HepG2 (cell line): Measurements from ENCODE around the gene NEURL2. TPM values are rescaled to one million over a fixed set of nuclear protein-coding genes. Genes with fewer than 3 reads are reported as not detected.

Experiments
- ATF1 ChIP-seq: IDR thresholded peaks from 2 replicates; pipeline ENCODE4 v1.6.1; 2016; ENCODE audit warnings: mild to moderate bottlenecking, control low read depth
- BCL6 ChIP-seq: IDR thresholded peaks from 2 replicates; pipeline ENCODE4 v1.6.1; 2016; ENCODE audit warnings: missing genetic modification reagents, missing compliant biosample characterization
- CEBPB ChIP-seq: IDR thresholded peaks from 2 replicates; pipeline ENCODE4 v1.6.1; 2011; ENCODE audit warnings: low read depth, low read length, improper control_type of control experiment, borderline replicate concordance
- EEA1 ChIP-seq: sonication (generic); formaldehyde crosslinking; IDR thresholded peaks from 2 replicates; pipeline ENCODE4 v1.5.1; 2020; ENCODE audit warnings: mild to moderate bottlenecking, missing genetic modification reagents, borderline replicate concordance
- LCORL ChIP-seq, 2 experiments: fragments of 450-650 bp in 1 of 2; sonication (generic) in 1 of 2; formaldehyde crosslinking in 1 of 2; IDR thresholded peaks; 2 replicates each; pipeline versions ENCODE4 v1.5.0 to v1.6.1; 2017 to 2020; ENCODE audit warnings: antibody characterized with exemption in 1 of 2, missing genetic modification reagents in 1 of 2
- MBNL3 ChIP-seq: fragments of 250-450 bp; sonication (Bioruptor Pico); conservative IDR thresholded peaks from 2 replicates; pipeline ENCODE4 v1.8.0; 2022; ENCODE audit warnings: mild to moderate bottlenecking, inconsistent platforms
- PAWR ChIP-seq: sonication (generic); formaldehyde crosslinking; IDR thresholded peaks from 2 replicates; pipeline ENCODE4 v1.4.0; 2020; ENCODE audit warnings: missing genetic modification reagents, mild to moderate bottlenecking, borderline replicate concordance
- PPARG ChIP-seq: conservative IDR thresholded peaks from 2 replicates; pipeline ENCODE4 v1.6.1; 2016; ENCODE audit warnings: missing biosample characterization, missing genetic modification reagents
- SKI ChIP-seq: fragments of 450-650 bp; IDR thresholded peaks from one replicate; pipeline ENCODE4 v1.6.1; 2018; ENCODE audit warnings: mild to moderate bottlenecking; ENCODE audit not compliant: partially characterized antibody
- SP1 ChIP-seq, 2 experiments: fragments of 450-650 bp in 1 of 2; sonication (generic) in 1 of 2; formaldehyde crosslinking in 1 of 2; IDR thresholded peaks; 2 replicates each; pipeline versions ENCODE4 v1.4.0 to v1.6.1; 2016 to 2020; ENCODE audit warnings: missing genetic modification reagents in 1 of 2
- YEATS2 ChIP-seq: sonication (generic); formaldehyde crosslinking; IDR thresholded peaks from 2 replicates; pipeline ENCODE4 v1.4.0; 2020; ENCODE audit warnings: missing genetic modification reagents, borderline replicate concordance
- ZFP36 ChIP-seq: fragments of 150-350 bp; IDR thresholded peaks from 2 replicates; pipeline ENCODE4 v1.6.1; 2018; ENCODE audit warnings: borderline replicate concordance, low read length, low read depth; ENCODE audit not compliant: partially characterized antibody
- ZNF136 ChIP-seq: sonication (generic); formaldehyde crosslinking; IDR thresholded peaks from 2 replicates; pipeline ENCODE4 v1.8.1; 2022; ENCODE audit warnings: low read depth, mild to moderate bottlenecking, moderate library complexity, missing genetic modification reagents
- ZNF253 ChIP-seq: sonication (generic); formaldehyde crosslinking; IDR thresholded peaks from 2 replicates; pipeline ENCODE4 v1.8.0; 2022; ENCODE audit warnings: mild to moderate bottlenecking, missing genetic modification reagents, borderline replicate concordance
- ZNF333 ChIP-seq: sonication (generic); formaldehyde crosslinking; IDR thresholded peaks from 2 replicates; pipeline ENCODE4 v1.4.0; 2020; ENCODE audit warnings: mild to moderate bottlenecking, missing genetic modification reagents, borderline replicate concordance
- ZNF34 ChIP-seq: sonication (generic); formaldehyde crosslinking; IDR thresholded peaks from 2 replicates; pipeline ENCODE4 v1.4.0; 2020; ENCODE audit warnings: mild to moderate bottlenecking, missing genetic modification reagents, borderline replicate concordance
- ZNF615 ChIP-seq: sonication (generic); formaldehyde crosslinking; IDR thresholded peaks from 2 replicates; pipeline ENCODE4 v1.5.0; 2020; ENCODE audit warnings: mild to moderate bottlenecking, missing genetic modification reagents, borderline replicate concordance
- polyA plus RNA-seq, 8 experiments: library from polyadenylated mRNA; depleted of rRNA in 3 of 8; stranded (reverse) in 7 of 8; unstranded in 1 of 8; fragments of >200 nt; fragmentation: Illumina TruSeq in 4 of 8; extraction: Trizol in 4 of 8; gene quantifications; 2 replicates each; pipeline versions ENCODE4 v1.2.1 to v1.2.3, GENCODE V29; 2011 to 2016; ENCODE audit warnings: low read depth in 4 of 8, missing spikeins in 1 of 8, mixed read lengths in 1 of 8; ENCODE audit not compliant: insufficient read depth in 1 of 8
- total RNA-seq, 5 experiments: library from RNA; depleted of rRNA; stranded (reverse); fragments of >200 nt; fragmentation: Illumina TruSeq; extraction: Trizol; gene quantifications; 2 replicates each; pipeline ENCODE4 v1.2.3, GENCODE V29; 2016; ENCODE audit warnings: low read depth in 1 of 5
- TF ChIP-seq, protein P1 (sequence below): sonication (generic); formaldehyde crosslinking; IDR thresholded peaks from 2 replicates; pipeline ENCODE4 v1.4.0; 2020; ENCODE audit warnings: mild to moderate bottlenecking, missing genetic modification reagents, borderline replicate concordance
- TF ChIP-seq, protein P2 (sequence below): sonication (generic); formaldehyde crosslinking; IDR thresholded peaks from 2 replicates; pipeline ENCODE4 v1.5.0; 2020; ENCODE audit warnings: mild to moderate bottlenecking, missing genetic modification reagents
- TF ChIP-seq, protein P3 (sequence below): sonication (generic); formaldehyde crosslinking; IDR thresholded peaks from 2 replicates; pipeline ENCODE4 v1.5.1; 2020; ENCODE audit warnings: missing genetic modification reagents, mild to moderate bottlenecking, borderline replicate concordance

The NEURL2 gene
- total and polyA plus RNA-seq, 2 of the 13 experiments (the other 11 are each of a cell fraction or from before 2014, with no cell fraction given) = 7.2 to 9.7 TPM

DNA sequence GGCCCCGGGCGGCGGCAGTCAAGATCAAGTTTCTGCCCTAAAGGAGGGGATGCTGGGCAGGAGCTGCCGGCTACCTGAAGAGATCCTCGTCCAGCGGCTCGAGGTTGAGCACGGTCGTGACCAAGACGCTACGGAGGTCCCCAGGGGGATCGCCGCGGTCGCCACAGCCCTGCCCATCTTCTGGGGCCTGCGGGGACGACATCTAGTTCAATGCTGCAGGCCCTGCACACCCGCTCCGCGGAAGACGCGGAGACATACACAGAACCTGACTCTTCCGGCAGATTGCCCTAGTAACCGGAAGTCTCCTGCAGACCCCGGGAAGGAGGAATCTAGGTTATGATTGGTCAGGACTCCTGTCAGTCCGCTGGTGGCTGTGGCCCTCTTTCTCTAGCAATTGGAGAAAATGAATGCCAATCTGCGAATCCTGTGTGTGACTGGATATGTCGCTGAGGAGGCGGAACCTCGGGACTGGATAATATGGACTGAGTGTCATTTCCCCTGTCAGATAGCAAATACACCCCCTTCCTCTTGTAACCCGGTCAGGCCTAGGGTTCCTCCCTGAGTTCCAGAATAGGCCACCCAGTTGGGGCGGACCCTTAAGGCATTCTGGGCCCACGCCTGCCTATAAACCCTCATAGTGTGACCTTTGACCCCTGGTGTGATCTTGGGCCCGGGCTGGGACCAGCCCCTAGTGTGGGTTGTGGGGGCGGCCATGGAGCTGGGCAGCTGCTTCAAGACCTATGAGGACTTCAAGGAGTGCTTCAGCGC is 33.7 kb downstream of the NEURL2 start, which contains the start of the genes ACOT8 and ZSWIM3 (continued):
- TF ChIP-seq, protein P1, sequence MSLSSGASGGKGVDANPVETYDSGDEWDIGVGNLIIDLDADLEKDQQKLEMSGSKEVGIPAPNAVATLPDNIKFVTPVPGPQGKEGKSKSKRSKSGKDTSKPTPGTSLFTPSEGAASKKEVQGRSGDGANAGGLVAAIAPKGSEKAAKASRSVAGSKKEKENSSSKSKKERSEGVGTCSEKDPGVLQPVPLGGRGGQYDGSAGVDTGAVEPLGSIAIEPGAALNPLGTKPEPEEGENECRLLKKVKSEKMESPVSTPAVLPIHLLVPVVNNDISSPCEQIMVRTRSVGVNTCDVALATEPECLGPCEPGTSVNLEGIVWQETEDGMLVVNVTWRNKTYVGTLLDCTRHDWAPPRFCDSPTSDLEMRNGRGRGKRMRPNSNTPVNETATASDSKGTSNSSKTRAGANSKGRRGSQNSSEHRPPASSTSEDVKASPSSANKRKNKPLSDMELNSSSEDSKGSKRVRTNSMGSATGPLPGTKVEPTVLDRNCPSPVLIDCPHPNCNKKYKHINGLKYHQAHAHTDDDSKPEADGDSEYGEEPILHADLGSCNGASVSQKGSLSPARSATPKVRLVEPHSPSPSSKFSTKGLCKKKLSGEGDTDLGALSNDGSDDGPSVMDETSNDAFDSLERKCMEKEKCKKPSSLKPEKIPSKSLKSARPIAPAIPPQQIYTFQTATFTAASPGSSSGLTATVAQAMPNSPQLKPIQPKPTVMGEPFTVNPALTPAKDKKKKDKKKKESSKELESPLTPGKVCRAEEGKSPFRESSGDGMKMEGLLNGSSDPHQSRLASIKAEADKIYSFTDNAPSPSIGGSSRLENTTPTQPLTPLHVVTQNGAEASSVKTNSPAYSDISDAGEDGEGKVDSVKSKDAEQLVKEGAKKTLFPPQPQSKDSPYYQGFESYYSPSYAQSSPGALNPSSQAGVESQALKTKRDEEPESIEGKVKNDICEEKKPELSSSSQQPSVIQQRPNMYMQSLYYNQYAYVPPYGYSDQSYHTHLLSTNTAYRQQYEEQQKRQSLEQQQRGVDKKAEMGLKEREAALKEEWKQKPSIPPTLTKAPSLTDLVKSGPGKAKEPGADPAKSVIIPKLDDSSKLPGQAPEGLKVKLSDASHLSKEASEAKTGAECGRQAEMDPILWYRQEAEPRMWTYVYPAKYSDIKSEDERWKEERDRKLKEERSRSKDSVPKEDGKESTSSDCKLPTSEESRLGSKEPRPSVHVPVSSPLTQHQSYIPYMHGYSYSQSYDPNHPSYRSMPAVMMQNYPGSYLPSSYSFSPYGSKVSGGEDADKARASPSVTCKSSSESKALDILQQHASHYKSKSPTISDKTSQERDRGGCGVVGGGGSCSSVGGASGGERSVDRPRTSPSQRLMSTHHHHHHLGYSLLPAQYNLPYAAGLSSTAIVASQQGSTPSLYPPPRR (CRISPR knock-in tag) = peak; percentile 15; the same call in 1 of the 2 replicates
- TF ChIP-seq BCL6 (CRISPR knock-in tag) (peak; percentile 23; the same call in 1 of the 2 replicates), PPARG (CRISPR knock-in tag) (peak; percentile 58), CEBPB (no peak), EEA1 (CRISPR knock-in tag) (0 out of 2 replicates have a peak, but pooled peaks have one; percentile 82), SKI (no peak), ZNF34 (no peak), MBNL3 (CRISPR knock-in tag) (no peak), ZNF253 (CRISPR knock-in tag) (no peak), YEATS2 (CRISPR knock-in tag) (peak; percentile 98), SP1 (IDR thresholded peaks at IDR 0.05) (no peak), SP1 (CRISPR knock-in tag; IDR thresholded peaks at IDR 0.05) (peak; percentile 57), ZFP36 (no peak), ZNF136 (0 out of 2 replicates have a peak, but pooled peaks have one; percentile 77), LCORL (IDR thresholded peaks at IDR 0.05) (no peak), LCORL (CRISPR knock-in tag; IDR thresholded peaks at IDR 0.05) (no peak; the same call in 1 of the 2 replicates), ATF1 (CRISPR knock-in tag) (peak; percentile 90), PAWR (no peak), ZNF333 (CRISPR knock-in tag) (0 out of 2 replicates have a peak, but pooled peaks have one; percentile 11), ZNF615 (no peak)
- TF ChIP-seq, protein P2, sequence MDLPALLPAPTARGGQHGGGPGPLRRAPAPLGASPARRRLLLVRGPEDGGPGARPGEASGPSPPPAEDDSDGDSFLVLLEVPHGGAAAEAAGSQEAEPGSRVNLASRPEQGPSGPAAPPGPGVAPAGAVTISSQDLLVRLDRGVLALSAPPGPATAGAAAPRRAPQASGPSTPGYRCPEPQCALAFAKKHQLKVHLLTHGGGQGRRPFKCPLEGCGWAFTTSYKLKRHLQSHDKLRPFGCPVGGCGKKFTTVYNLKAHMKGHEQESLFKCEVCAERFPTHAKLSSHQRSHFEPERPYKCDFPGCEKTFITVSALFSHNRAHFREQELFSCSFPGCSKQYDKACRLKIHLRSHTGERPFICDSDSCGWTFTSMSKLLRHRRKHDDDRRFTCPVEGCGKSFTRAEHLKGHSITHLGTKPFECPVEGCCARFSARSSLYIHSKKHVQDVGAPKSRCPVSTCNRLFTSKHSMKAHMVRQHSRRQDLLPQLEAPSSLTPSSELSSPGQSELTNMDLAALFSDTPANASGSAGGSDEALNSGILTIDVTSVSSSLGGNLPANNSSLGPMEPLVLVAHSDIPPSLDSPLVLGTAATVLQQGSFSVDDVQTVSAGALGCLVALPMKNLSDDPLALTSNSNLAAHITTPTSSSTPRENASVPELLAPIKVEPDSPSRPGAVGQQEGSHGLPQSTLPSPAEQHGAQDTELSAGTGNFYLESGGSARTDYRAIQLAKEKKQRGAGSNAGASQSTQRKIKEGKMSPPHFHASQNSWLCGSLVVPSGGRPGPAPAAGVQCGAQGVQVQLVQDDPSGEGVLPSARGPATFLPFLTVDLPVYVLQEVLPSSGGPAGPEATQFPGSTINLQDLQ (CRISPR knock-in tag) = no peak
- TF ChIP-seq, protein P3, sequence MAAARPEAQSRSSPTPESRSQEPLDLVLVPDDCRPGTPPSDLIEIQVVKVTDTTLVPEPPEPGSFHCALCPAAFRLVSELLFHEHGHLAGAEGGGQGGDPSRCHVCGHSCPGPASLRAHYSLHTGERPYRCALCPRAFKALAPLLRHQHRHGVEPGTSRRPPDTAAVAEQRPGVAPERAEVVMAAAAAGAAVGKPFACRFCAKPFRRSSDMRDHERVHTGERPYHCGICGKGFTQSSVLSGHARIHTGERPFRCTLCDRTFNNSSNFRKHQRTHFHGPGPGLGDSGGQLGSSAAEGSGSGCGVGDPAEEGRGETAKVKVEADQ = peak; percentile 76
